GM12878 (cell line): Measurements from ENCODE around the gene COX19. TPM values are rescaled to one million over a fixed set of nuclear protein-coding genes. Genes with fewer than 3 reads are reported as not detected.

Experiments used
- ATAC-seq: fragments of 200-7000 bp; cut with Tn5 transposase; 3 replicates; pipeline ENCODE4 v1.9.1; 2020; ENCODE audit warnings: mild to moderate bottlenecking, moderate library complexity
- BruUV-seq: library from RNA; stranded (reverse); fragments of 400-500 nt; replicated peaks from 2 replicates; lab custom pipeline; 2021; lab: Mats Ljungman, UMichigan
- CTCF ChIA-PET: fragments of 300-600 bp; sonication (Branson Sonifier 250); formaldehyde crosslinking; extraction: SDS; loops from one replicate; lab custom pipeline; 2021; ENCODE audit warnings: inconsistent platforms; lab: Yijun Ruan, JAX
- POLR2A ChIA-PET: fragments of 350-600 bp; formaldehyde crosslinking; extraction: SDS; loops from one replicate; lab custom pipeline; 2021; ENCODE audit warnings: inconsistent platforms; lab: Charles Lee
- RAD21 ChIA-PET: fragments of 300-600 bp; sonication (Branson Sonifier 250); formaldehyde crosslinking; loops from one replicate; lab custom pipeline; 2023; ENCODE audit warnings: antibody characterized with exemption; ENCODE audit not compliant: unreplicated experiment; lab: Charles Lee
- SMC1A ChIA-PET: fragments of 300-600 bp; sonication (Branson Sonifier 250); formaldehyde crosslinking; loops from one replicate; lab custom pipeline; 2023; ENCODE audit not compliant: unreplicated experiment, uncharacterized antibody; lab: Charles Lee
- DNase-seq: peaks from one replicate; pipeline ENCODE4 v3.0.0-alpha.2; 2011; ENCODE audit warnings: low read depth, low spot score
- FAIRE-seq: peaks from 3 replicates; lab custom pipeline; 2011; peaks lifted over from hg19 to GRCh38; lab: Jason Lieb, UNC
- H2AFZ ChIP-seq: 2 replicates; pipeline ENCODE4 v1.6.0; 2011; ENCODE audit warnings: low read depth, low read length, control low read depth; ENCODE audit not compliant: control insufficient read depth
- H3K27ac ChIP-seq: 2 replicates; pipeline ENCODE4 v1.5.1; 2011; ENCODE audit warnings: control low read depth; ENCODE audit not compliant: control insufficient read depth, insufficient read depth
- H3K27me3 ChIP-seq, 2 experiments: replicated peaks in 1 of 2; 2 replicates each; pipeline versions ENCODE4 v1.6.0 to v1.6.1; 2011; ENCODE audit warnings: low read length in 1 of 2; ENCODE audit not compliant: control insufficient read depth in 2 of 2, insufficient read depth in 2 of 2
- H3K36me3 ChIP-seq, 2 experiments: 2 replicates each; pipeline ENCODE4 v1.5.1; 2011; ENCODE audit warnings: low read length in 1 of 2; ENCODE audit not compliant: control insufficient read depth in 2 of 2, insufficient read depth in 2 of 2
- H3K4me1 ChIP-seq: 2 replicates; pipeline ENCODE4 v1.6.1; 2011; ENCODE audit warnings: mild to moderate bottlenecking, low read length, moderate library complexity, mixed read lengths; ENCODE audit not compliant: control insufficient read depth, insufficient read depth
- H3K4me2 ChIP-seq: 2 replicates; pipeline ENCODE4 v1.6.0; 2011; ENCODE audit warnings: control low read depth; ENCODE audit not compliant: control insufficient read depth, insufficient read depth
- H3K4me3 ChIP-seq: fragments of 200-600 bp; sonication (generic); 2 replicates; pipeline ENCODE4 v1.5.1; 2016
- H3K79me2 ChIP-seq: 2 replicates; pipeline ENCODE4 v1.6.0; 2011; ENCODE audit warnings: low read length; ENCODE audit not compliant: control insufficient read depth, insufficient read depth
- H3K9ac ChIP-seq: 2 replicates; pipeline ENCODE4 v1.8.0; 2011; ENCODE audit warnings: low read length, control low read depth, mixed read lengths; ENCODE audit not compliant: control insufficient read depth, insufficient read depth
- H3K9me3 ChIP-seq: replicated peaks from 3 replicates; pipeline ENCODE4 v1.5.1; 2011; ENCODE audit warnings: mild to moderate bottlenecking, low read length; ENCODE audit not compliant: control insufficient read depth, insufficient read depth
- H4K20me1 ChIP-seq: 2 replicates; pipeline ENCODE4 v1.6.0; 2011; ENCODE audit not compliant: control insufficient read depth, insufficient read depth
- ATF7 ChIP-seq: fragments of 450-650 bp; IDR thresholded peaks from 2 replicates; pipeline ENCODE4 v1.6.1; 2016; ENCODE audit warnings: low read depth, mild to moderate bottlenecking
- CHD2 ChIP-seq: IDR thresholded peaks from 2 replicates; pipeline ENCODE4 v1.6.1; 2011; ENCODE audit warnings: low read depth, low read length, improper control_type of control experiment, borderline replicate concordance
- FOS ChIP-seq: IDR thresholded peaks from 3 replicates; pipeline ENCODE4 v1.6.1; 2011; ENCODE audit warnings: borderline replicate concordance; ENCODE audit not compliant: insufficient read length; ENCODE audit errors: extremely low read depth
- HDAC2 ChIP-seq: fragments of 200-600 bp; sonication (generic); IDR thresholded peaks from 2 replicates; pipeline ENCODE4 v1.6.1; 2017
- NR2C2 ChIP-seq: IDR thresholded peaks from 2 replicates; pipeline ENCODE4 v1.6.1; 2011; ENCODE audit warnings: borderline replicate concordance, low read depth; ENCODE audit not compliant: control insufficient read depth, insufficient read length
- PAX5 ChIP-seq: IDR thresholded peaks from 2 replicates; pipeline ENCODE4 v1.6.1; 2011; ENCODE audit warnings: low read depth, low read length, borderline replicate concordance
- PML ChIP-seq: IDR thresholded peaks from 2 replicates; pipeline ENCODE4 v1.6.1; 2012; ENCODE audit warnings: low read length, inconsistent platforms
- PRDM15 ChIP-seq: fragments of 450-650 bp; formaldehyde crosslinking; IDR thresholded peaks from 2 replicates; pipeline ENCODE4 v1.4.0; 2020; ENCODE audit warnings: mild to moderate bottlenecking, moderate library complexity
- WGBS: methylation state at CpG from one replicate; pipeline ENCODE4 v1.1.6; 2016; ENCODE audit warnings: low lambda C conversion rate; ENCODE audit not compliant: insufficient replicate concordance, insufficient coverage; ENCODE audit errors: missing lambda C conversion rate; 5-methylcytosine and 5-hydroxymethylcytosine counted together
- in situ Hi-C: fragments of 300-500 bp; cut with MboI; formaldehyde crosslinking; loops from 9 replicates; pipeline ENCODE4 v1.14.3; 2018; ENCODE audit warnings: mixed read lengths
- intact Hi-C: fragments of 100-400 bp; cut with micrococcal nuclease; formaldehyde crosslinking; loops from one replicate; pipeline ENCODE4 v1.14.2; 2022; ENCODE audit not compliant: unreplicated experiment
- polyA plus RNA-seq, 11 experiments: library from polyadenylated mRNA; depleted of rRNA in 4 of 11; unstranded in 6 of 11; stranded (reverse) in 5 of 11; fragments of >200 nt; fragmentation: Nextera tagmentation in 4 of 11; fragmentation: Illumina TruSeq in 1 of 11; extraction: Ambion mirVana in 4 of 11; extraction: Trizol in 1 of 11; gene quantifications; 1 replicate in 1 of 11; 2 replicates in 10 of 11; pipeline versions ENCODE4 v1.2.1 to v1.2.3, GENCODE V29; 2011 to 2016; ENCODE audit warnings: inconsistent platforms in 2 of 11, missing spikeins in 2 of 11, low read depth in 1 of 11
- total RNA-seq, 4 experiments: library from RNA; depleted of rRNA in 3 of 4; stranded (reverse); fragments of >200 nt in 3 of 4; fragmentation: Illumina TruSeq in 1 of 4; extraction: Trizol in 1 of 4; gene quantifications; 2 replicates each; pipeline versions ENCODE4 v1.2.1 to v1.2.3, GENCODE V29; 2013 to 2021
- TF ChIP-seq, protein P1 (sequence below): fragments of 450-650 bp; IDR thresholded peaks from 2 replicates; pipeline ENCODE4 v1.6.1; 2017; ENCODE audit warnings: mild to moderate bottlenecking, moderate library complexity

The COX19 gene
- total and polyA plus RNA-seq, 10 of the 15 experiments (the other 5 are each of a cell fraction or from before 2014, with no cell fraction given): 3.7 to 17.9 (median 10.8) TPM

GRCh38 chr7:946256-946996, 28.9 kb downstream of the COX19 start:
- Histone ChIP-seq H3K27me3 (no peaks in the 10 kb centered on the region), H3K4me1 (peaks cover 15% of the 10 kb centered on the region), H3K27ac (no peak overlapping the region), H3K4me2 (no peak overlapping the region), H2AFZ (no peak overlapping the region), H3K9ac (no peak overlapping the region), H3K79me2 (peaks cover 20% of the 10 kb centered on the region), H3K36me3 (no peaks in the 10 kb centered on the region; a peak in 1 of 4 replicates), H4K20me1 (no peaks in the 10 kb centered on the region), H3K9me3 (peaks cover 5% of the 10 kb centered on the region; the same call in 2 of the 3 replicates), H3K4me3 (no peak overlapping the region)
- FAIRE-seq (no peak), ATAC-seq (no peak), DNase-seq (no peak)
- in situ Hi-C loops (no loop called here), intact Hi-C loops (no loop called here)
- BruUV-seq: no TSS peak
- SMC1A ChIA-PET: interaction anchor here (0.6 kb wide), 1 partner anchor 33 kb away, joined by 3 read pairs; no protein-coding TSS in a partner anchor
- POLR2A ChIA-PET: interaction anchor here (0.6 kb wide), 1 partner anchor 7 kb away, joined by 3 read pairs; no protein-coding TSS in a partner anchor
- CTCF ChIA-PET: no interaction called here
- no peak for TF ChIP-seq ATF7
- no peak for TF ChIP-seq PML
- TF ChIP-seq PAX5: no peak
- TF ChIP-seq CHD2: no peak
- no peak for TF ChIP-seq PRDM15 (CRISPR knock-in tag)
- no peak for TF ChIP-seq HDAC2
- TF ChIP-seq NR2C2: no peak
- TF ChIP-seq, protein P1, sequence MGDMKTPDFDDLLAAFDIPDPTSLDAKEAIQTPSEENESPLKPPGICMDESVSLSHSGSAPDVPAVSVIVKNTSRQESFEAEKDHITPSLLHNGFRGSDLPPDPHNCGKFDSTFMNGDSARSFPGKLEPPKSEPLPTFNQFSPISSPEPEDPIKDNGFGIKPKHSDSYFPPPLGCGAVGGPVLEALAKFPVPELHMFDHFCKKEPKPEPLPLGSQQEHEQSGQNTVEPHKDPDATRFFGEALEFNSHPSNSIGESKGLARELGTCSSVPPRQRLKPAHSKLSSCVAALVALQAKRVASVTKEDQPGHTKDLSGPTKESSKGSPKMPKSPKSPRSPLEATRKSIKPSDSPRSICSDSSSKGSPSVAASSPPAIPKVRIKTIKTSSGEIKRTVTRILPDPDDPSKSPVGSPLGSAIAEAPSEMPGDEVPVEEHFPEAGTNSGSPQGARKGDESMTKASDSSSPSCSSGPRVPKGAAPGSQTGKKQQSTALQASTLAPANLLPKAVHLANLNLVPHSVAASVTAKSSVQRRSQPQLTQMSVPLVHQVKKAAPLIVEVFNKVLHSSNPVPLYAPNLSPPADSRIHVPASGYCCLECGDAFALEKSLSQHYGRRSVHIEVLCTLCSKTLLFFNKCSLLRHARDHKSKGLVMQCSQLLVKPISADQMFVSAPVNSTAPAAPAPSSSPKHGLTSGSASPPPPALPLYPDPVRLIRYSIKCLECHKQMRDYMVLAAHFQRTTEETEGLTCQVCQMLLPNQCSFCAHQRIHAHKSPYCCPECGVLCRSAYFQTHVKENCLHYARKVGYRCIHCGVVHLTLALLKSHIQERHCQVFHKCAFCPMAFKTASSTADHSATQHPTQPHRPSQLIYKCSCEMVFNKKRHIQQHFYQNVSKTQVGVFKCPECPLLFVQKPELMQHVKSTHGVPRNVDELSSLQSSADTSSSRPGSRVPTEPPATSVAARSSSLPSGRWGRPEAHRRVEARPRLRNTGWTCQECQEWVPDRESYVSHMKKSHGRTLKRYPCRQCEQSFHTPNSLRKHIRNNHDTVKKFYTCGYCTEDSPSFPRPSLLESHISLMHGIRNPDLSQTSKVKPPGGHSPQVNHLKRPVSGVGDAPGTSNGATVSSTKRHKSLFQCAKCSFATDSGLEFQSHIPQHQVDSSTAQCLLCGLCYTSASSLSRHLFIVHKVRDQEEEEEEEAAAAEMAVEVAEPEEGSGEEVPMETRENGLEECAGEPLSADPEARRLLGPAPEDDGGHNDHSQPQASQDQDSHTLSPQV: no peak
- TF ChIP-seq FOS: no peak
- WGBS: 79% methylated on average over 24 of the region's 29 CpGs
- RAD21 ChIA-PET: no interaction called here
